ENCODE measurements around the gene LMAN2. TPM values are rescaled to one million over a fixed set of nuclear protein-coding genes. Genes with fewer than 3 reads are reported as not detected.
A peak's percentile ranks its signal among the peaks of the same experiment; 100 is the strongest.

Gene LMAN2
- total RNA-seq, 1 experiment from 2014 or later: 106 TPM

DNA sequence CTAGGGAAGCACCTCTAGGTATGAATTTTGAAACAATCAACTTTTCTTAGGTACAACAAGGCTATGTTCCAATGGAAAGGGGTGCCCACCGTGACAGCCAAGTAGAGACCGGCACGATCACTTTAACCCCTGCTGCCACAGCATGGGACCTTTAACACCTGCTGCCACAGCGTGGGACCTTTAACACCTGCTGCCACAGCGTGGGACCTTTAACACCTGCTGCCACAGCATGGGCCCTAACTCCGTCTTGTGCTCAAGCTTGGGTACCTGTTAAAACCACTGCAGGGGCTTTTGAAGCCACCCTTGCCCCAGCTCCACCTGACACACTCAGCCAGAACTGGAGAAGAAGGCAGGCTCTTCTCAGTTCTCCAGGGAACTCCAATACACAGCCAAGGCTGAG lies 21.6 kb downstream of the LMAN2 start:
- no peak overlapping the region for H3K27ac ChIP-seq (ENCODE audit: insufficient read length, low read depth, low read length)
- no peak overlapping the region for H3K18ac ChIP-seq (ENCODE audit: insufficient read length, low read depth, low read length)
- no peak overlapping the region for H2AFZ ChIP-seq (ENCODE audit: low read length)
- peaks cover 9% of the 10 kb centered on the region; the same call in 1 of the 2 replicates for H3K4me1 ChIP-seq (ENCODE audit: insufficient read depth, low read length)
- no peak overlapping the region for H2BK12ac ChIP-seq (ENCODE audit: insufficient read length, low read depth, low read length)
- no peak overlapping the region for H2BK20ac ChIP-seq (ENCODE audit: low read depth, low read length, poor library complexity, severe bottlenecking)
- no peak overlapping the region for H3K9ac ChIP-seq (ENCODE audit: extremely low read depth, insufficient read length, low read length)
- no peak overlapping the region for H2BK5ac ChIP-seq (ENCODE audit: insufficient read length, low read length)
- Mint-ChIP-seq H3K27ac (peak overlapping the region in 1 of 3 experiments; percentile 56; a peak in 2 of 7 replicates), H3K36me3 (ENCODE audit: insufficient read depth in 1 of 3, low read depth in 3 of 3) (peaks cover 4 to 57% (median 53%) of the 10 kb centered on the region in 3 experiments; a peak in 6 of 7 replicates), H3K9me3 (no peaks in the 10 kb centered on the region), H3K4me3 (no peak overlapping the region), H3K4me1 (peaks cover 23 to 30% of the 10 kb centered on the region in 2 experiments), H3K27me3 (ENCODE audit: low read depth) (no peaks in the 10 kb centered on the region)
- no peak overlapping the region for H4K5ac ChIP-seq (ENCODE audit: insufficient read length, low read depth, low read length)
- H3K23me2 ChIP-seq (ENCODE audit: insufficient read length, low read depth, low read length, poor library complexity, severe bottlenecking): no peaks in the 10 kb centered on the region
- H4K91ac ChIP-seq (ENCODE audit: insufficient read length, low read depth, low read length): no peak overlapping the region
- no peaks in the 10 kb centered on the region for H3K79me1 ChIP-seq (ENCODE audit: insufficient read depth, low read depth, low read length, poor library complexity, severe bottlenecking)
- H3K9me3 ChIP-seq (ENCODE audit: control insufficient read depth, low read depth, low read length): no peaks in the 10 kb centered on the region
- no peak overlapping the region for H2BK120ac ChIP-seq (ENCODE audit: low read depth, low read length, poor library complexity, severe bottlenecking)
- H3K56ac ChIP-seq (ENCODE audit: insufficient read length, low read depth, low read length): no peak overlapping the region
- TF ChIP-seq, protein P1, sequence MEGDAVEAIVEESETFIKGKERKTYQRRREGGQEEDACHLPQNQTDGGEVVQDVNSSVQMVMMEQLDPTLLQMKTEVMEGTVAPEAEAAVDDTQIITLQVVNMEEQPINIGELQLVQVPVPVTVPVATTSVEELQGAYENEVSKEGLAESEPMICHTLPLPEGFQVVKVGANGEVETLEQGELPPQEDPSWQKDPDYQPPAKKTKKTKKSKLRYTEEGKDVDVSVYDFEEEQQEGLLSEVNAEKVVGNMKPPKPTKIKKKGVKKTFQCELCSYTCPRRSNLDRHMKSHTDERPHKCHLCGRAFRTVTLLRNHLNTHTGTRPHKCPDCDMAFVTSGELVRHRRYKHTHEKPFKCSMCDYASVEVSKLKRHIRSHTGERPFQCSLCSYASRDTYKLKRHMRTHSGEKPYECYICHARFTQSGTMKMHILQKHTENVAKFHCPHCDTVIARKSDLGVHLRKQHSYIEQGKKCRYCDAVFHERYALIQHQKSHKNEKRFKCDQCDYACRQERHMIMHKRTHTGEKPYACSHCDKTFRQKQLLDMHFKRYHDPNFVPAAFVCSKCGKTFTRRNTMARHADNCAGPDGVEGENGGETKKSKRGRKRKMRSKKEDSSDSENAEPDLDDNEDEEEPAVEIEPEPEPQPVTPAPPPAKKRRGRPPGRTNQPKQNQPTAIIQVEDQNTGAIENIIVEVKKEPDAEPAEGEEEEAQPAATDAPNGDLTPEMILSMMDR (conservative IDR thresholded peaks at IDR 0.05): no peak
- H3K79me2 ChIP-seq (ENCODE audit: insufficient read depth, low read length): no peaks in the 10 kb centered on the region
- H3T11ph ChIP-seq (ENCODE audit: low read length): no peak overlapping the region
- H2BK15ac ChIP-seq (ENCODE audit: low read depth, low read length): no peak overlapping the region
- no CpG with 5 or more reads among the region's 6 CpGs for WGBS (ENCODE audit: extremely low coverage, insufficient read length, low lambda C conversion rate)
- H3K23ac ChIP-seq (ENCODE audit: insufficient read length, low read depth, low read length): no peak overlapping the region
- H4K8ac ChIP-seq (replicated peaks; ENCODE audit: insufficient read length, low read depth, low read length): no peak overlapping the region
- peaks cover 2% of the 10 kb centered on the region for H4K20me1 ChIP-seq (ENCODE audit: control insufficient read depth, insufficient read depth, insufficient read length)
- H3K4me2 ChIP-seq (ENCODE audit: insufficient read depth, insufficient read length, low read length): no peak overlapping the region
- no peaks in the 10 kb centered on the region for H3K27me3 ChIP-seq (ENCODE audit: insufficient read depth, low read length)
- no peak for DNase-seq
- H3K4ac ChIP-seq (ENCODE audit: low read depth, low read length): no peak overlapping the region
- no peak overlapping the region for H2AK5ac ChIP-seq (ENCODE audit: insufficient read length, low read length)
- H3K14ac ChIP-seq (ENCODE audit: insufficient read depth, low read length): no peak overlapping the region
